Astrocyte of the hippocampus (primary cell): ENCODE results near the gene KSR1.

ENCODE experiments used
- DNase-seq: peaks from one replicate; pipeline ENCODE4 v3.0.0; 2011; ENCODE audit warnings: low read depth, low spot score

KSR1 gene

DNA sequence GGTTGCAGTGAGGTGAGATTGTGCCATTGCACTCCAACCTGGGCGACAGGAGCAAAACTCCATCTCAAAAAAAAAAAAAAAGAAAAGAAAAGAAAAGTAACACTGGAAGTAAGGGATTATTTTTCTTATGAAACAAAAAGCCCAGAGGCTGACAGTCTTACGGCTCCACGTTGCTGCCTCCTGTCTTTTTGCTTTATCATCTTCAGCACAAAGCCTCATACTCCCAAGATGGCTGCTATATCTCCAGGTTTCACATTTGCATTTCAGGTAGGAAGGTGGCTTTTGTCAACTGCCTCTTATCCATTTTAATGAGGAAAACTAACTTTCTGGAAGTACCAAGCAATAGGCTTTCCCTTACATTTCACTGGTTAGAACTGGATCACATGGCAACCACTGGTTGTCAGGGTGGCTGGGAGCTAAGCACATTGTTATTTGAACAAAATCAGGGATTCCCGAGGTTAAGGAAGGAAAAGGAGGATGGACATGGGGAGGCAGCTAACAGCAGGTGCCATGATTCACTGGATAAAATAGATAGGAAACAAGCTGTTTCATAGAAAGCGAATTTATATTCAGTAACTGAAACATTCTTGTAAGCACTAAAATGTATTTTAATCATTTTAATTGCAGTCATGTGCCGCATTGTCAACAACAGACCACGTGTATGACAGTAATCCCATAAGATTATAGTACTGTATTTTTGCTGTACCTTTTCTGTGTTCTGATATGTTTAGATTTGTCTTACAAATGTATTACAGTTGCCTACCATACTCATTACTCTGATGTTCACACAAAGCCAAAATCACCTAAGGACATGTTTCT, 58.6 kb downstream of the KSR1 start:
- no peak for DNase-seq

DNA sequence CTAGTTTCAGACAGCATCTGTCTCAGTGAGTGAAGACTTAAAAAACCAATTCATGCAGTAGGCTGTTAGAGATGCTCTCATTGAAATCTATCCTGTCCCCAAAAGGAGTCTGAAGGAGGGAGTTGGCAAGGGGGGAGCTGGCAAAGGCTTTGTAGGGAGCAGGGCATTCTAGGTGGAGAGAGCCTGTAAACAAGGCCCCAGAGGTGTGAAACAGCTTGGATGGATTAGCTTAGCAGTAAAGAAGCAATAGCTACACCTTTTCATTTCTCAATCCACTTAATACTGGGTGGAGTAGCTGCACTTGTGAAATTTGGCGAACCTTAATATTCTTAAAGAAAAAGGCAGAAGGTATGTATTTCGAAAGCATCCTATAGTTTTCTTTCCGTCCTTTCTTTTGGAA, 61.8 kb downstream of the KSR1 start:
- DNase-seq, result no peak

DNA sequence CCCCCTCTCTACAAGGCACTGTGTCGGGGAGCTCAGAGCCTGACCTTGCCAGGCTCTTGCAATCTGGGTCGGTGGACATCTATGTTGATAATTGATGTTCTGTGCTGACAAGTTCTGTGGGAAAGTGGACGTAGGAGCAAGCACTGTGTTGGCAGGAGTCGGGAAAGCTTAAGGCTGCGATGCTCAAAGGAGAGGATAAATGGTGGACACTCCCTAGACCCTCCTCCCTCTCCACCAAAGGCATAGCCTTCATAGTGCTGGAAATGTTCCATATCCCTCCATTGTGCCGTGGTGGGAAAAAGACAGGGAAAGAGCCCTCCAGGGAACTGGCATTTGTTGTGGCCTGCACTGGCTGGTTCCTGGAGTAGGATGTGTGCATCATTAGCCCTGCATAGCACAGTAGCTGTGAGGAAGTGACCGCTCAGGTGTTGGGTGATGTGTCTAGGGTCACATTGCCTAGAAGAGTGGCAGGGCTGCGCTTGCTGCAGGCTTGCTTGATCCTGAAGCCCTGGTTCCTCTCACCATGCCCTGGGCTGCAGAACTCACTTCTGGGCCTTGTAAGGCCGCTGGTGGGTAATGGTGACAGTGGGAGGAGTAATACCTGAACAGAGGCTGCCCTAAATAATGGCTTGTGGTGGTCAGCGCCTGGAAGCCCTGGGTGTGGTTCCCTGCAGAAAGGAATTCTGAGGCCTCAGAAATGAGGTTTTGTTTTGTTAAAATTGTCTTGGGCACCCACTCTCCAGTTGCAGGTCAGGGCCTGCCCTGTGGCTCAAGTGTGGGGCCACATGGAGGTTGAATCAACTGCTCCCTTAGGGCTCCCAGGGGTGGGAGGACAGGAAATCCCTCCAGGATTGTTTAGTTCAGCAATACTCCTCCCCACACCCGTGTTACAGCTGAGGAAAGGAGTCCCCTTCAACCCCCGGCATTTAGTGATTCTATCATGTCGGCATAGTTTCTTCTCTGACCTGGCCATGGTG, 62.6 kb downstream of the KSR1 start:
- DNase-seq, result no peak

DNA sequence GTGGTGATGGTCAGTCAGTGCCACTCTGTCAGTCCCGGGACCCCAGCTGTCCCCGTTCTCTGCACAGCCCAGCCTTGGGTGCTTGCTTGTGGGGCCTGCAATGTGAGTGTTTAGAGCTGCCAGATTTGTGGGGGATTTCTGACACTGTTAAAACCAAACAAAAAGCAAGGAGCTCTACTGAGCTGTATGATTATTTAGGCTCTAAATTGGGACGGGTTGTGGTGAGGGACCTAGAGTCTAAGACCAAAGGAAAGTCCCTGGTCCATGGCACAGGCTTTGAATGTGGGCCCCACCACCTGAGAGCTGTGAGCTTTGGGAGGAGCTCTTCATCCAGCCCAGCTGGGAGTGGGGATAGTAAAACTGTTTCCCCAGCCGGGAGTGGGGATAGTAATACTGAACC, 63.3 kb downstream of the KSR1 start:
- no peak for DNase-seq

DNA sequence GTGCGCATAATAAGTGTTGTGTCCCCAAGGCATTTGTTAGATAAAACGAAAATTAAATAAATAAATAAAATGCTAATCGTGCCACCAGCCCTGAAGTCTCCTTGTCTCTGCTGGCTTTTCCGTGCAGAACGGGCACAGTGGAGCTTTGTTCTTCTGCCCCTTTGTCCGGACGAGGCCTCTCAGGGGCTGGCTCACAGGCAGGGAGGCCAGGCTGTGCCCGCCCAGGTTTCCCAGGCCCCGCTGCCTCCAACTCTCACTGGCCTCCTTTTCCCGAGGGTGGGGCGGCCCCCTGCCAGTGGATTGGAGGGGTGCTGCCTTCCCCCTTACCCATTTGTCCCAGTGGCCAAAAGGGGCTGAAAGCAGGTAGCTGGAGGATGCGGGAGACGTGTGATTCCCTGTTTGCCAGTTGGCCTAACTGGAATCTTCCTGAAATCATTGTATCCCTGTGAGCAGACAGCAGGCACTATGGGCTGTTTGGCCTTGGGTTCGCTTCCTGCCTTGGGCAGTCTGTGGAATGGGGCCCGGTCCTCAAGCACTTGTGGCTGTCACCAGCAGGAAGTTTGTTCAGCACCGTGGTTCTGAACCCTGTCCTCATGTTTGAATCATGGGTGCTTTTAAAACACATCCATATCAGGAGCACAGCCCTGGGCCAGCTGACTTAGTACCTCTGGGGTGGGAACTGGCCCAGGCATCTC, 64.4 kb downstream of the KSR1 start:
- no peak for DNase-seq

DNA sequence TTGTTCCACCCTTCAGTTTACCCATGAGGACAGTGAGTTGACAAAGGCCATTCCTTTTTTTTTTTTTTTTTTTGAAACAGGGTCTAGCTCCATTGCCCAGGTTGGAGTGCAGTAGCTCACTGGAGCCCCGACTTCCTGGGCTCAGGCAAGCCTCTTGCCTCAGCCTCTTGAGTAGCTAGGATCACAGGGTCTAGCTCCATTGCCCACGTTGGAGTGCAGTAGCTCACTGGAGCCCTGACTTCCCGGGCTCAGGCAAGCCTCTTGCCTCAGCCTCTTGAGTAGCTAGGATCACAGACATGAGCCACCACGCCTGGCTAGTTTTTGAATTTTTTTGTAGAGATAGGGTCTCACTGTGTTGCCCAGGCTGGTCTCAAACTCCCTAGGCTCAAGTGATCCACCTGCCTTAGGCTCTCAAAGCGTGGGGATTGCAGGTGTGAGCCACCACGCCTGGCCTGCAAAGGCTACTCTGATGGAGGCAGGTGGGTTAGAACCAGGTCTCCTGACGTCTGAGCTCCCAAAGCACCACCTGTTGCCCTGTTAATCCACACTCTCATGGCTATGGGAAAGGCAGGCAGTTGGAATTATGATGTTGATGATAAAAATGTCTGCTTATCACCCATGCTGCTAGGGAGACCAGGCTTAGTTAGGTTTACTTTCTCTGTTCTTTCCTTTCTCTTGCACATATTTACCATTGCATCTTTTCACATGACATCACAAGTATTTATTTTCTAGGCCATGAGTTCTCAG, 65.2 kb downstream of the KSR1 start:
- DNase-seq, result no peak

DNA sequence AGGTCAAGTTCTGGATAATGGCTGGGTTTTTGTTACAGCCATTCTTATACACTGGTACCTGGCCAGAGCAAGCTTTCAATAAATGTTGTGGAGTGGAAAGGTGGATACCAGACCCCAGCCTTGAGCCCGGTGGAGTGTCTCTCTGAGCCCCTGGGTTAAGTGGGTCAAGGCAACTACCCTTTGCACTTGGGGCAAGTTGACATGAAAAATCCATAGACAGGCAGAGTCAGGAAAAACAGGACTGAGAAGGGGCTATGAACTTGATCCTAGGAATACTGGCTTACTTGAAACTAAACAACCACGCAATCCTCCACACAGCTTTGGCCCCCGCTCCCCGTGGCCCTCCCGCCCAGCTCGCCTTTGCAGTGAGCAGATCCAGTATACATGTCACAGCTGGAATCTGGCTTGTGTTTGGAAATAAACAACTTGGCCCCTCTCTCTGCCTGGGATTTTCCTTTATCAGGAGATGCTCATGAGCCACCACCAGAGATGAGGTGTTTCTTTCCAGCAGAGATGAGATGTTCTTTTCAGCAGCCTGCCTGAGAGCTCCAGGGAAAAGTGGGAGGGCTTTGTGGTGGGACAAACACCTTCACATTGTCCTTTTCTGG, 65.9 kb downstream of the KSR1 start:
- DNase-seq, result no peak

DNA sequence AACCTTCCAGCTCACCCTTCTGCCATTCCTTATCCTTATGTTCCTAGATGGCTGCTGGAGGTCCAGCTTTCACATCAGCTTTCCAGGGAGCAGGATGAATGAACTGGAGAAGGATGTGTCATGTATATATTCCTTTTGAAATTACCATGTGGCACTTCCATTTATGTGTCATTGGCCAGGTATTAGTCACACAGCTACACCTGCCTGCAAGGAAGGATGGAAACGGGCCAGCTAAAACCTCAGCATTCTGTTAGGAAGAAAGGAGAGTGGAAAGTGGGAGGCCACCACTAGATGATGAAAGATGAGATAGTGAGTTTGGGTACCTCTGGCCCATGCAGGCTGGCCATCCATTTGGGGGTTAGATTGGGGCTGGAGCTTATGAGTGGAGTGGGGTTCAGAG, 67.5 kb downstream of the KSR1 start:
- no peak for DNase-seq

DNA sequence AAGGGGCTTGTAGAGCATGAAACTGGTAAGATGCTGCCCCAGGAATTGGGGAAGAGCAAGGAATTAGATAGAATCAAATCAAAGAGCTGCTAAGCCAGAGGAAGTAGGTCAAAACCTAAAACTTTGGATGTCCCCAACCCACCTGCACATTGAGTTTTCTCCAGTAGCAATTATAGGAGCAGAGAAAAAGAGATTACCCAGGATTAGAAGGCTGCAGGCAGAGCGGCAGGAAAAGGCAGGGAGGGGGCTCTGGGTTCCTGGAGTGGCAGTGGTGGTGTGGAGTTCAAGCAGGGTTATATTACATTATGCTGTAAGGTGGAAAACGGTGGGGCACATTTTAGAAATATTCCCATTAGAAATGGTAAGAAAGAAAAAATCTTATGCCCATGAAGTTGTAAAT, 68.3 kb downstream of the KSR1 start:
- no peak for DNase-seq

DNA sequence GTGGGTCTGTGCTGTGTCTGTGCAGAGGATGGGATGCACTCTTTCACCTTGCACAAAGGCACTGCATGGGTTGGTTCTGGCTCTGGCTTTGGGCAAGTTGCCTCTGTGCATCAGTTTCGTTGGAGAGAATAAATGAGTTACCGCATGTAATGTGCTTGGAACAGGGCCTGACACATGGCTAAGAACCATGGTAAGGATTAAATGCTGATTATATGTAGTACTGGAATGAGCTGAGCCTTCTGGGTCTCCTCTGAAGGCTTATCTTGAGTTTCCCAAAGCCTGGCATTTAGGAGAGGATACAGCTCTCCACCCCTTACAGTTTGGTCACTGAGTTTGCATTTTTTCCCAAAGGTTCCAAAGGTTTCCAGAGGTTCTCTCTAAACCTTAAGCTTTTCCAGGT, 69.1 kb downstream of the KSR1 start:
- DNase-seq, result no peak

DNA sequence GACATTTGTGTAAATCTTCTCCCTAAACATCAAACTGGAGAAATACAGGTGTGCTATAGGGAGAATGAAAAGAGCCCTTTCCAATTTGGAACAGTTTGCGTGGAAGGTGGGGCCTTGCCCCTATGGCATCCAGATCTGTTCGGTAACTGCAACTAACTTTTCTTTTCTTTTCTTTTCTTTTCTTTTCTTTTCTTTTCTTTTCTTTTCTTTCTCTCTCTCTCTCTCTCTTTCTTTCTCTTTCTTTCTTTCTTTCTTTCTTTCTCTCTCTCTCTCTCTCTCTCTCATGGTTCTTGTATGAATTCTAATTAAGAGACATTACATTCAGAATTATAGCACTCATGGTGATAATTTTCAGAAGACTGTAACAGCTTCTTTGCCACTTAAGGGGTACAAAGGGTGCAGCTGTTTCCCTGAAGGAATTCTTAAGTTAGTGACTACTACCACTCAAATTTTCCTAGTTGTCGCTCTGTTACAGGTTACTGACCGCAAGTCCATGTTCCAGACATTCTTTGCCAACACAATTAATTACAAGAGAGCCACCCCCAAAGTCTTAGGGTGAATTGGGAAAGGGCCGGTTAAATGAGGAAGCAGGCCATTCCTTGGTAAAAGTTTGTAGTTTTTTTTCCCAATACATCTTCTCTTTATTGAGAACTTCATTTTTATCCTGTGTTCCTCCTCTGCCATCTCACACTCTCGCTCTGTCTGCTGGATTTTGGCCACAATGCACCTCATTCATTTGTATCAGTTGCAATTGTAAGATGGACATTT, 69.8 kb downstream of the KSR1 start:
- no peak for DNase-seq

DNA sequence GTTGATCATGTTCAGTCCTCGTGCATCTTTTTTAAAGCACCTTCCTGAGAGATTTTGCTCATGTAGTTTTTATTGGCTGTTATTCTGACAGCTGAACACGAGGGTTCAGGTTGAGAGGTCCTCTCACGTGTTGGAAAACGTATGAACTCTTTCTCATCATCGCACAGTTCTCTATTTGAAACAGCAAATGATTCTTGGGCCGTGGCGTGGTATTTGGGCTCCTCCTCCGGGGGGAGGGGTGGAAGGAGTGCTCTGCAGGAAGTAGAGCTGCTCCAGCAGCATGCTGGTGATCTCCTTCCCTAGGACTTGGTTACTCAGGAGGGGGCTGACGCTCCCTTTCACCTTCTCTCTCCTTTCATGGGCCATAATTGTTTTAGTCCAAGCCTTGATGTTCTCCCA, 70.4 kb downstream of the KSR1 start:
- no peak for DNase-seq

DNA sequence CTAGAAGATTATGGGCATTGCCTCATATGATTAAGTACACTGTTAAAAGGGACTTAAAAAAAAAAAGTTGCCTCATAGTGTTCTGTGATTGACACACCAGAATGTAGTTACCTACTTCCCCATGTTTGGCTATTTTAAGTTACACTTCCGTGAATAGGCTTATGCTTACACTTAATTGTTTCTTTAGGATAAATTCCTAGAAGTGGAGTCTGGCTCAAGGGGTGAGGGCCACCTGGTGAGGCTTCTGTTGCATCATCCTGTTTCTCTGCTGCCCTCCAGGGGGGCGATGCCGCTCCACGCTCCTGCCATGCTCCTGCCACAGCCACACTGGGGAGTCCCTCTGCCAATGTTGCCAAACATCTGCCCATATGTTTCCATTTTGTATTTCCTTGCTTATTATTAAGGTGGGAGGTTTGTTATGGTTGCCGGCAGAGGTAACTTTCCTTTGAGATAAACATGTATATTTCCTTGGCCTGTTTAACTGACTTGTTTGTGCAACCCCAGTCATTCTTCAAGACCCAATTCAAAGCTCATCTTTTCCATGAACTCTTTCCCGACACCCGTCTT, 73.1 kb downstream of the KSR1 start:
- peak; percentile 50 for DNase-seq

DNA sequence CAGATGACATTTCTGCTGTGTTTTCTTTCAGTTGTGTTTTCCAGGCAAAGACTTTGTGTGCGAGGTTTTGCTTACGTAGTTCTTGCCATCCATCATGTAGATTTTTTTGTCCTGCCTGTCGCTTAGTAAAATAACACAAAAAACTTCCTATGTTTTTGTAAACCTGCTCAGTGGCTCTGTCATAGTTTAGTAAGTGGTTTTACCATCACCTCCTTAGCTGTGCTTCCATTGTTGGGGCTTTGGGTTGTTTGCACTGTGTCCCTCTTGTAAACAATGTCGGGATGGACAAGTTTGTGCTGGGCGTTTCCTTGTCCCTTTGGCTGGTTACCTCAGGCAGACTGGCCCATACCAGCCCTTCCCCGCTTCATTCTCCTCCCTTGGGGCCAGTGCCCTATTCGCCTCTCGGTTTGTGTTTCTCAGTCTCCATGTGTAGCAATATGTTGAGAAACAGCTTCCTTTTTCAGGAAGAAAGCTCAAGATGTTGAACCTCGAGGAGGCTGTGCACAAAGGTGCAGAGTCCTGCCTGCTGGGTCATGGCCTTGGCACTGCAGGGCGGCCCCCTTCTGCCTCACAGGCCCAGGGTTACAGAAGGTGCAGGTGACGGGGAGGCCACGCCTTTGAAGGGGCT, 74.6 kb downstream of the KSR1 start:
- peak; percentile 60 for DNase-seq

DNA sequence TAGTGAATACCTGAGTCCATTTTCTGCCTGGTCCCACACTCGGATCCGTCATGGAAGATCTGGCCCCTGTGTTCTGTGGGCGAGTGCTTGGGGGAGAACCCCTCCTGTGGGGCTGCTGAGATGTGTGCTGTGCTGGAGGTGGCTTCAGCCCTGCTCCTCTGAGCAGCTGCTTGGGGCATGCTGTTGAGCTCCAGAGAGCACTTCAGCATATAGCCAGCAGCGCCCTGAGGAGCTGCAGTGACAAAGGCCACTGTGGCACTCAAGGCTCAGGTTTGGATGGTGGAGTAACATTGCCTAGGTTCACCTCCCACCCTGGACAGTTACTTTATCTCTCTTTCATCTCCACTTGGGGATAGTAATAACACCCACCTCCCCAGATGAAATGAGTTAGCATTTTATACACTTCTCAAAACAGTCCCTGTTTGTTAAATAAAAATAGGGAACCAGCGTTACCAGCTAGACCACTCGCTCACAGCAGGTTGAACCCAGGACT, 75.3 kb downstream of the KSR1 start:
- no peak for DNase-seq

DNA sequence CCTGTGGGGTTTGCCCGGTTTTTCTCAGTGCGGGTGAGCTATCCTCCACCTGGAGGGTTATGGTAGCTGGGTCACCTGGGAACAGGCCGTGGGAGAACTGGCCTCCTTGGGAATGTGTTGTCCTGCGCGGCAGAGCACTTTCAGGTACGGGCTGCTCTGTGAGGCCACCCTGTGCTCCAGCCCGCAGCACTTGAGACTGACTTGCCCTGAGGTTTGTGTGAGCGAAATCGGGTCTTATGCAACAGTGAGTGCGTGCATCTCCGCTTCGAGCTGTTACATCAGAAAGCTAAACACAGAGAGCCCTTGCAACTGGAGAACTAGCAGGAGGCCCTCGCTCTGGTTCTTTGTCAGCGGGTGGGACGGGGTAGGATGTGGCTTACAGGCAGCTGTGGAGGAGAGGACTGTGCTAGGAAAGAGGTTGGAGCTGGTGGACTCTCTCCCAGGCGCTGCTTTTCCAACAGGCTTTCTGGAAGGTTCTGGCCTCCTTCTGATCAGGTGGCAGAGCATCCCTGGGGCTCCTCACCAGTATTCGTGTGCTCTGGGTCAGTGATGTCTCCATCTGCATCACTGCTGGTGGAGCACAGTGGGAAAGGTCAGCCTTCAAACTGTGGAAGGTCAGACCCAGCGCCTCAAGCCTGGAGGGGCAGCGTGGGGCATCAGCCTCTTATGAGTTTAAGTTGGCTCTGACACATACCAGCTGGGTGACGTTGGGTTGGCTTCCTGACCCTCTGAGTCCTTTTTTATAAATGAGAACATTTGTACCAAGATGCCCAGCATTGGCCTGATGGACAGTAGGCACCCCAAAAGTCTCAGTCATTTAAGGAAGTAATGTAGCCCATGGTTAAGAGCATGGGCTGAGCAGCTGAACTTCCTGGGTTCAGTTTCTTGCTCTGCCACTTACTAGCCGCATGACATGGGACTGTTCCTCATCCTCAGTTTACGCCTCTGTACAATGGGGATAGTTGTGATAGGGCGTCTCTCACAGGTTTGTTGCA, 76.3 kb downstream of the KSR1 start:
- DNase-seq, result no peak

DNA sequence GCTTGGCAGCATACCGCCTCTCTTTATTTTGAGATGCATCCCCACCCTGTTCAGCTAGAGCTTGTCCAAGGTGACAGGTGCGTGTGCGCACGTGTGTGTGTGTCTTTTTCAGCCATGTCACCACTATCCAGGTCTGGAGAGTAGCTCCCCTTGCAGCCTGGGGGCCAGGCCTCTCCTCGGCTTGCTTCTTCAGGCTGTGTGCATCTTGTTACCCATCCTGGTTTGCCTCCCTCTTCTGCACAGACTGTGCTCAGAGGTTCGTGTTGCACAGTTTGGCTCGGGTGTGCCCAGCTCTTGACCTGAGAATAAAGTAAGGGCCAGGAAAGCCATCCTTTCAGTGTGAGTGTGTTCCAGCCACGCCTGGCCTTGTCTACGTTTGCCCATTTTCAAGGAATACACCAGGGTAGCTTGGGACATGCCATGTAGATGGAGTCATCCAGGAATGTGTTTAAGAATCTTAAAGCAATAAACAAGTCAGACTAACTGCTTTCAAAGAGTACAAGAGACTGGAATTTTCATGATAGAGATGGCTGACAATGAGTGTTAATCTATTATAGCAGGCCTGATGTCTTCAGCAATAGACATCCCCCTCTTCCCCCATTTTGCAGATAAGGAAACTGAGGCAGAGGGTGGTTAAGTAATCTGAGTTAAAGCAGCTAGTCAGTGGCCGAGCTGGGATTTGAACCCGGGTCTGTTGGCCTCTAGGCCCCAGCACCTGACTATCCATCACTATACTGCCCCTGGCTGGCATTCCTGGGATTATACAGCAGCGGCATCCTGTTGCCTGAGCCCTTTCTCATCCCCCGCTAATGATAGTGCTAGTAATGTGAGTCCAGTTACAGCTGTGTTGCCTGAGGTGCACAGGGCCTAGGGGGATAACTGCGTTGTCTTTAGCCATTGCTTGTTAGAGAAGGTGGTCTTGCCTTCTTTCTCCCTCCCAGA, 77.9 kb downstream of the KSR1 start:
- DNase-seq, result peak; percentile 88
